Measurements from ENCODE around the gene PTGES2.

GRCh38 chr9:128142596-128142995 lies 15.1 kb upstream of the PTGES2 start:
- TF ChIP-seq CTCF (IDR thresholded peaks at IDR 0.05) = no peak
- no peak for TF ChIP-seq USF1 (IDR thresholded peaks at IDR 0.05; ENCODE audit: borderline replicate concordance, low read depth)
- no peak for TF ChIP-seq NRF1 (IDR thresholded peaks at IDR 0.05; ENCODE audit: low read depth, low read length)
